GM23338 (cell line): Measurements from ENCODE around the gene GLUD1.

ENCODE experiments used
- CTCF ChIP-seq, 2 experiments: fragments of 200-600 bp in 1 of 2; sonication (generic) in 1 of 2; conservative IDR thresholded peaks; 2 replicates each; pipeline versions ENCODE4 v1.5.1 to v1.6.1; 2016 to 2017; ENCODE audit warnings: antibody characterized with exemption in 2 of 2, low read depth in 2 of 2, mild to moderate bottlenecking in 2 of 2, moderate library complexity in 1 of 2
- TF ChIP-seq, protein P1 (sequence below): fragments of 250-450 bp; sonication (Bioruptor Pico); IDR thresholded peaks from 2 replicates; pipeline ENCODE4 v1.5.0; 2020; ENCODE audit warnings: mild to moderate bottlenecking, moderate library complexity

- TF ChIP-seq CTCF (conservative IDR thresholded peaks at IDR 0.05; ENCODE audit: low read depth in 2 of 2) = no peak
- TF ChIP-seq, protein P1, sequence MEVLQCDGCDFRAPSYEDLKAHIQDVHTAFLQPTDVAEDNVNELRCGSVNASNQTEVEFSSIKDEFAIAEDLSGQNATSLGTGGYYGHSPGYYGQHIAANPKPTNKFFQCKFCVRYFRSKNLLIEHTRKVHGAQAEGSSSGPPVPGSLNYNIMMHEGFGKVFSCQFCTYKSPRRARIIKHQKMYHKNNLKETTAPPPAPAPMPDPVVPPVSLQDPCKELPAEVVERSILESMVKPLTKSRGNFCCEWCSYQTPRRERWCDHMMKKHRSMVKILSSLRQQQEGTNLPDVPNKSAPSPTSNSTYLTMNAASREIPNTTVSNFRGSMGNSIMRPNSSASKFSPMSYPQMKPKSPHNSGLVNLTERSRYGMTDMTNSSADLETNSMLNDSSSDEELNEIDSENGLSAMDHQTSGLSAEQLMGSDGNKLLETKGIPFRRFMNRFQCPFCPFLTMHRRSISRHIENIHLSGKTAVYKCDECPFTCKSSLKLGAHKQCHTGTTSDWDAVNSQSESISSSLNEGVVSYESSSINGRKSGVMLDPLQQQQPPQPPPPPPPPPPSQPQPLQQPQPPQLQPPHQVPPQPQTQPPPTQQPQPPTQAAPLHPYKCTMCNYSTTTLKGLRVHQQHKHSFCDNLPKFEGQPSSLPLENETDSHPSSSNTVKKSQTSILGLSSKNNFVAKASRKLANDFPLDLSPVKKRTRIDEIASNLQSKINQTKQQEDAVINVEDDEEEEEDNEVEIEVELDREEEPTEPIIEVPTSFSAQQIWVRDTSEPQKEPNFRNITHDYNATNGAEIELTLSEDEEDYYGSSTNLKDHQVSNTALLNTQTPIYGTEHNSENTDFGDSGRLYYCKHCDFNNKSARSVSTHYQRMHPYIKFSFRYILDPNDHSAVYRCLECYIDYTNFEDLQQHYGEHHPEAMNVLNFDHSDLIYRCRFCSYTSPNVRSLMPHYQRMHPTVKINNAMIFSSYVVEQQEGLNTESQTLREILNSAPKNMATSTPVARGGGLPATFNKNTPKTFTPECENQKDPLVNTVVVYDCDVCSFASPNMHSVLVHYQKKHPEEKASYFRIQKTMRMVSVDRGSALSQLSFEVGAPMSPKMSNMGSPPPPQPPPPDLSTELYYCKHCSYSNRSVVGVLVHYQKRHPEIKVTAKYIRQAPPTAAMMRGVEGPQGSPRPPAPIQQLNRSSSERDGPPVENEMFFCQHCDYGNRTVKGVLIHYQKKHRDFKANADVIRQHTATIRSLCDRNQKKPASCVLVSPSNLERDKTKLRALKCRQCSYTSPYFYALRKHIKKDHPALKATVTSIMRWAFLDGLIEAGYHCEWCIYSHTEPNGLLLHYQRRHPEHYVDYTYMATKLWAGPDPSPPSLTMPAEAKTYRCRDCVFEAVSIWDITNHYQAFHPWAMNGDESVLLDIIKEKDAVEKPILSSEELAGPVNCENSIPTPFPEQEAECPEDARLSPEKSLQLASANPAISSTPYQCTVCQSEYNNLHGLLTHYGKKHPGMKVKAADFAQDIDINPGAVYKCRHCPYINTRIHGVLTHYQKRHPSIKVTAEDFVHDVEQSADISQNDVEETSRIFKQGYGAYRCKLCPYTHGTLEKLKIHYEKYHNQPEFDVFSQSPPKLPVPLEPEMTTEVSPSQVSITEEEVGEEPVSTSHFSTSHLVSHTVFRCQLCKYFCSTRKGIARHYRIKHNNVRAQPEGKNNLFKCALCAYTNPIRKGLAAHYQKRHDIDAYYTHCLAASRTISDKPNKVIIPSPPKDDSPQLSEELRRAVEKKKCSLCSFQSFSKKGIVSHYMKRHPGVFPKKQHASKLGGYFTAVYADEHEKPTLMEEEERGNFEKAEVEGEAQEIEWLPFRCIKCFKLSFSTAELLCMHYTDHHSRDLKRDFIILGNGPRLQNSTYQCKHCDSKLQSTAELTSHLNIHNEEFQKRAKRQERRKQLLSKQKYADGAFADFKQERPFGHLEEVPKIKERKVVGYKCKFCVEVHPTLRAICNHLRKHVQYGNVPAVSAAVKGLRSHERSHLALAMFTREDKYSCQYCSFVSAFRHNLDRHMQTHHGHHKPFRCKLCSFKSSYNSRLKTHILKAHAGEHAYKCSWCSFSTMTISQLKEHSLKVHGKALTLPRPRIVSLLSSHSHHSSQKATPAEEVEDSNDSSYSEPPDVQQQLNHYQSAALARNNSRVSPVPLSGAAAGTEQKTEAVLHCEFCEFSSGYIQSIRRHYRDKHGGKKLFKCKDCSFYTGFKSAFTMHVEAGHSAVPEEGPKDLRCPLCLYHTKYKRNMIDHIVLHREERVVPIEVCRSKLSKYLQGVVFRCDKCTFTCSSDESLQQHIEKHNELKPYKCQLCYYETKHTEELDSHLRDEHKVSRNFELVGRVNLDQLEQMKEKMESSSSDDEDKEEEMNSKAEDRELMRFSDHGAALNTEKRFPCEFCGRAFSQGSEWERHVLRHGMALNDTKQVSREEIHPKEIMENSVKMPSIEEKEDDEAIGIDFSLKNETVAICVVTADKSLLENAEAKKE (CRISPR knock-in tag) = no peak
Observed at GRCh38 chr10:87036623-87037022, 58.0 kb downstream of the GLUD1 start.
